HG02623 (cell line): ENCODE measurements around the gene CDC123.
"Not testable (repeated sequence)": the region's sequence is repeated elsewhere in the genome, so short reads cannot be mapped to it uniquely, and the experiment has no call there.

Experiments used
- ATAC-seq: cut with Tn5 transposase; IDR thresholded peaks from one replicate; pipeline ENCODE4 v1.9.1; 2021; ENCODE audit warnings: moderate library complexity; ENCODE audit not compliant: unreplicated experiment

Gene CDC123

GRCh38 chr10:12228851-12229250, 32.9 kb downstream of the CDC123 start:
- ATAC-seq = no peak

- ATAC-seq = not testable (repeated sequence)
Measured at GRCh38 chr10:12234687-12235086, 38.7 kb downstream of the CDC123 start.

GRCh38 chr10:12235116-12235694, 39.2 kb downstream of the CDC123 start:
- no peak for ATAC-seq

- no peak for ATAC-seq
Measured at GRCh38 chr10:12235796-12236195, 39.8 kb downstream of the CDC123 start.

- ATAC-seq = no peak
Measured at GRCh38 chr10:12237265-12238220, 41.6 kb downstream of the CDC123 start.

GRCh38 chr10:12238821-12239220, 42.8 kb downstream of the CDC123 start:
- no peak for ATAC-seq

GRCh38 chr10:12241810-12242529, 46.0 kb downstream of the CDC123 start:
- peak; percentile 51 for ATAC-seq

- no peak for ATAC-seq
Measured at GRCh38 chr10:12243864-12244620, 48.1 kb downstream of the CDC123 start.

GRCh38 chr10:12250181-12250580, 54.2 kb downstream of the CDC123 start:
- no peak for ATAC-seq

GRCh38 chr10:12250702-12251101, 54.7 kb downstream of the CDC123 start:
- not testable (repeated sequence) for ATAC-seq

GRCh38 chr10:12251581-12251980, 55.6 kb downstream of the CDC123 start:
- no peak for ATAC-seq

- ATAC-seq = no peak
Measured at GRCh38 chr10:12252882-12253546, 57.0 kb downstream of the CDC123 start.

- no peak for ATAC-seq
Measured at GRCh38 chr10:12255048-12255447, 59.1 kb downstream of the CDC123 start.

GRCh38 chr10:12259988-12260387, 64.0 kb downstream of the CDC123 start:
- ATAC-seq = no peak

- ATAC-seq = no peak
Measured at GRCh38 chr10:12262278-12262981, 66.4 kb downstream of the CDC123 start.

- ATAC-seq = peak; percentile 84
Measured at GRCh38 chr10:12264204-12264940, 68.4 kb downstream of the CDC123 start.

- no peak for ATAC-seq
Measured at GRCh38 chr10:12269056-12269455, 73.1 kb downstream of the CDC123 start.

GRCh38 chr10:12271210-12271540, 75.2 kb downstream of the CDC123 start:
- no peak for ATAC-seq

GRCh38 chr10:12277862-12278261, 81.9 kb downstream of the CDC123 start:
- ATAC-seq = not testable (repeated sequence)
